Adipose tissue (tissue), 3 donors: ENCODE results near the gene HTR3D. TPM values are rescaled to one million over a fixed set of nuclear protein-coding genes. Genes with fewer than 3 reads are reported as not detected.

ENCODE experiments used
- polyA plus RNA-seq, 3 donors: library from polyadenylated mRNA; stranded (reverse); fragments of 200-250 nt; gene quantifications; one replicate each; pipeline ENCODE4 v1.2.3, GENCODE V29; 2013
- donor health status: healthy with polysubstance abuse.
- donor health status: Bipolar disorder and iron deficiency.
- donor health status: healthy.

The HTR3D gene
- polyA plus RNA-seq, 3 donors: not detected

Other genes with a start within 250 kb of the HTR3D start
- 1 to 10 TPM in 1 of 3 donors, under 1 TPM in 1, not detected in 1; 0.70 to 1.8 TPM for gene MAP6D1, start 206.2 kb upstream of the HTR3D start, polyA plus RNA-seq
- gene PARL, start 146.9 kb upstream of the HTR3D start, polyA plus RNA-seq: 10 to 100 TPM; 34.8 to 60.8 (median 47.5) TPM
- gene ABCC5, start 13.9 kb upstream of the HTR3D start, polyA plus RNA-seq: 10 to 100 TPM in 1 of 3 donors, 1 to 10 TPM in 2; 6.0 to 10.8 (median 8.5) TPM
- gene HTR3C, start 21.3 kb downstream of the HTR3D start, polyA plus RNA-seq: not detected
- not detected for gene HTR3E, start 65.3 kb downstream of the HTR3D start, polyA plus RNA-seq
- gene EIF2B5, start 103.6 kb downstream of the HTR3D start, polyA plus RNA-seq: 10 to 100 TPM; 24.4 to 38.0 (median 26.3) TPM
- gene DVL3, start 123.6 kb downstream of the HTR3D start, polyA plus RNA-seq: 10 to 100 TPM; 27.3 to 31.8 (median 29.0) TPM
- gene AP2M1, start 143.1 kb downstream of the HTR3D start, polyA plus RNA-seq: 100 to 1,000 TPM; 121 to 313 (median 264) TPM
- 10 to 100 TPM; 37.4 to 57.2 (median 42.4) TPM for gene ABCF3, start 154.5 kb downstream of the HTR3D start, polyA plus RNA-seq
- 1 to 10 TPM in 1 of 3 donors, under 1 TPM in 1, not detected in 1; 0.33 to 4.4 TPM for gene VWA5B2, start 197.8 kb downstream of the HTR3D start, polyA plus RNA-seq
- gene ALG3, start 217.2 kb downstream of the HTR3D start, polyA plus RNA-seq: 10 to 100 TPM; 22.6 to 43.9 (median 35.4) TPM
- 1 to 10 TPM; 2.1 to 8.0 (median 4.4) TPM for gene EEF1AKMT4, start 217.9 kb downstream of the HTR3D start, polyA plus RNA-seq
- 10 to 100 TPM in 1 of 3 donors, under 1 TPM in 1, not detected in 1; 0.06 to 15.6 TPM for gene CAMK2N2, start 229.8 kb downstream of the HTR3D start, polyA plus RNA-seq
- 1 to 10 TPM in 1 of 3 donors, not detected in 2; 5.5 TPM for gene ECE2, start 244.3 kb downstream of the HTR3D start, polyA plus RNA-seq